Neural progenitor cell (in vitro differentiated cells): ENCODE measurements around the gene CAST. TPM values are rescaled to one million over a fixed set of nuclear protein-coding genes. Genes with fewer than 3 reads are reported as not detected.

Source experiments
- DNase-seq: peaks from one replicate; pipeline ENCODE4 v3.0.0-alpha.2; 2016; ENCODE audit warnings: low spot score
- H2AFZ ChIP-seq: fragments of 200-600 bp; sonication (generic); replicated peaks from 2 replicates; pipeline ENCODE4 v1.6.1; 2016; ENCODE audit warnings: antibody characterized with exemption
- H3F3A ChIP-seq: fragments of 200-600 bp; sonication (generic); 2 replicates; pipeline ENCODE4 v1.6.1; 2016; ENCODE audit warnings: antibody characterized with exemption, low read depth
- H3K27ac ChIP-seq: fragments of 200-600 bp; sonication (generic); 2 replicates; pipeline ENCODE4 v1.5.1; 2016; ENCODE audit warnings: mild to moderate bottlenecking
- H3K27me3 ChIP-seq: fragments of 200-600 bp; sonication (generic); 2 replicates; pipeline ENCODE4 v1.6.1; 2016; ENCODE audit warnings: mild to moderate bottlenecking, moderate library complexity
- H3K36me3 ChIP-seq: fragments of 200-600 bp; sonication (generic); 2 replicates; pipeline ENCODE4 v1.5.1; 2016
- H3K4me1 ChIP-seq: fragments of 200-600 bp; sonication (generic); 2 replicates; pipeline ENCODE4 v1.6.1; 2016; ENCODE audit warnings: mixed run types
- H3K4me2 ChIP-seq: fragments of 200-600 bp; sonication (generic); 2 replicates; pipeline ENCODE4 v1.6.1; 2016
- H3K4me3 ChIP-seq: fragments of 200-600 bp; sonication (generic); 2 replicates; pipeline ENCODE4 v1.5.1; 2016
- H3K79me2 ChIP-seq: fragments of 200-600 bp; sonication (generic); 2 replicates; pipeline ENCODE4 v1.6.1; 2016; ENCODE audit warnings: low read depth
- H3K9ac ChIP-seq: fragments of 200-600 bp; sonication (generic); 2 replicates; pipeline ENCODE4 v1.6.1; 2016
- H3K9me3 ChIP-seq: fragments of 200-600 bp; sonication (generic); 2 replicates; pipeline ENCODE4 v1.5.1; 2016; ENCODE audit warnings: low read depth
- H4K20me1 ChIP-seq: fragments of 200-600 bp; sonication (generic); 2 replicates; pipeline ENCODE4 v1.6.1; 2016; ENCODE audit warnings: low read depth
- H3K27ac Mint-ChIP-seq: 3 replicates; pipeline ENCODE4 v1.8.0; 2021; ENCODE audit warnings: mixed read lengths
- H3K27me3 Mint-ChIP-seq: 2 replicates; pipeline ENCODE4 v1.8.0; 2022; ENCODE audit warnings: low read depth, mild to moderate bottlenecking, inconsistent platforms, moderate library complexity, mixed read lengths; ENCODE audit not compliant: insufficient read depth
- H3K36me3 Mint-ChIP-seq: 3 replicates; pipeline ENCODE4 v1.8.0; 2021; ENCODE audit warnings: mixed read lengths
- H3K4me1 Mint-ChIP-seq: 3 replicates; pipeline ENCODE4 v1.8.0; 2021; ENCODE audit warnings: mixed read lengths
- H3K4me3 Mint-ChIP-seq: 3 replicates; pipeline ENCODE4 v1.8.0; 2021; ENCODE audit warnings: mild to moderate bottlenecking, moderate library complexity, mixed read lengths
- H3K9me3 Mint-ChIP-seq: 3 replicates; pipeline ENCODE4 v1.8.0; 2020; ENCODE audit warnings: mixed read lengths
- EZH2 ChIP-seq: fragments of 200-600 bp; sonication (generic); IDR thresholded peaks from 2 replicates; pipeline ENCODE4 v1.6.1; 2017; ENCODE audit warnings: antibody characterized with exemption, mild to moderate bottlenecking, moderate library complexity
- EZH2phosphoT487 ChIP-seq: fragments of 200-600 bp; sonication (generic); IDR thresholded peaks from 2 replicates; pipeline ENCODE4 v1.6.1; 2017; ENCODE audit warnings: antibody characterized with exemption
- total RNA-seq: library from RNA; depleted of rRNA; stranded (reverse); fragments of >200 nt; gene quantifications from 2 replicates; pipeline ENCODE4 v1.2.3, GENCODE V29; 2015; ENCODE audit warnings: low replicate concordance
- TF ChIP-seq, protein P1 (sequence below): fragments of 200-600 bp; sonication (generic); IDR thresholded peaks from 2 replicates; pipeline ENCODE4 v1.5.1; 2017; ENCODE audit warnings: antibody characterized with exemption, mild to moderate bottlenecking

CAST gene
- total RNA-seq, 1 donor from 2014 or later: 64.6 TPM

DNA sequence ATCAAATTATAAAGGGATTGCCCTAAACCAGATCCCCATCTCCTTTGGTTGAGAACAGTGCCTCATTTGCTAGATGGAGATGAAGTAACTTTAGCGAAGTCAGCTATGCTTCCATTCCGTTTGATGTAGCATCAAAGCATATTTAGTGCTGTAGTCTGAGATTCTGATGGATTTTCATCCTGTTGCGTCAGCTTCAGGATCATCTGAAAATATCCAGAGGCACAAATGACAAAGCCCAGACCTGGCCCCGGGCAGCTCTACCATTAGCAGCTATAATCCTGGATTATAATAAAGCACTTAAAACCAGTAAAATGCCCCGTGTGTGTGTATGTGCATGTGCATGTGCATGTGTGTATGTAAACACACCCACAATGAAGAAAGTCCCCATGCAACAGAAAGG, 100.8 kb downstream of the CAST start:
- no peak overlapping the region for H3K4me3 ChIP-seq
- DNase-seq: no peak
- H4K20me1 ChIP-seq: no peaks in the 10 kb centered on the region
- no peak overlapping the region for H3K4me2 ChIP-seq
- Mint-ChIP-seq H3K27me3 (peaks cover 2% of the 10 kb centered on the region), H3K9me3 (no peaks in the 10 kb centered on the region), H3K36me3 (peaks cover 12% of the 10 kb centered on the region), H3K27ac (no peak overlapping the region), H3K4me3 (no peak overlapping the region), H3K4me1 (peaks cover 7% of the 10 kb centered on the region)
- no peaks in the 10 kb centered on the region for H3K27me3 ChIP-seq
- H3K9ac ChIP-seq: no peak overlapping the region
- H3K36me3 ChIP-seq: no peaks in the 10 kb centered on the region
- no peaks in the 10 kb centered on the region for H3F3A ChIP-seq
- no peaks in the 10 kb centered on the region for H3K79me2 ChIP-seq
- TF ChIP-seq EZH2 (no peak), EZH2phosphoT487 (no peak)
- TF ChIP-seq, protein P1, sequence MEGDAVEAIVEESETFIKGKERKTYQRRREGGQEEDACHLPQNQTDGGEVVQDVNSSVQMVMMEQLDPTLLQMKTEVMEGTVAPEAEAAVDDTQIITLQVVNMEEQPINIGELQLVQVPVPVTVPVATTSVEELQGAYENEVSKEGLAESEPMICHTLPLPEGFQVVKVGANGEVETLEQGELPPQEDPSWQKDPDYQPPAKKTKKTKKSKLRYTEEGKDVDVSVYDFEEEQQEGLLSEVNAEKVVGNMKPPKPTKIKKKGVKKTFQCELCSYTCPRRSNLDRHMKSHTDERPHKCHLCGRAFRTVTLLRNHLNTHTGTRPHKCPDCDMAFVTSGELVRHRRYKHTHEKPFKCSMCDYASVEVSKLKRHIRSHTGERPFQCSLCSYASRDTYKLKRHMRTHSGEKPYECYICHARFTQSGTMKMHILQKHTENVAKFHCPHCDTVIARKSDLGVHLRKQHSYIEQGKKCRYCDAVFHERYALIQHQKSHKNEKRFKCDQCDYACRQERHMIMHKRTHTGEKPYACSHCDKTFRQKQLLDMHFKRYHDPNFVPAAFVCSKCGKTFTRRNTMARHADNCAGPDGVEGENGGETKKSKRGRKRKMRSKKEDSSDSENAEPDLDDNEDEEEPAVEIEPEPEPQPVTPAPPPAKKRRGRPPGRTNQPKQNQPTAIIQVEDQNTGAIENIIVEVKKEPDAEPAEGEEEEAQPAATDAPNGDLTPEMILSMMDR: no peak
- H3K9me3 ChIP-seq: no peaks in the 10 kb centered on the region
- no peaks in the 10 kb centered on the region for H3K4me1 ChIP-seq
- H2AFZ ChIP-seq: no peak overlapping the region
- no peak overlapping the region for H3K27ac ChIP-seq

DNA sequence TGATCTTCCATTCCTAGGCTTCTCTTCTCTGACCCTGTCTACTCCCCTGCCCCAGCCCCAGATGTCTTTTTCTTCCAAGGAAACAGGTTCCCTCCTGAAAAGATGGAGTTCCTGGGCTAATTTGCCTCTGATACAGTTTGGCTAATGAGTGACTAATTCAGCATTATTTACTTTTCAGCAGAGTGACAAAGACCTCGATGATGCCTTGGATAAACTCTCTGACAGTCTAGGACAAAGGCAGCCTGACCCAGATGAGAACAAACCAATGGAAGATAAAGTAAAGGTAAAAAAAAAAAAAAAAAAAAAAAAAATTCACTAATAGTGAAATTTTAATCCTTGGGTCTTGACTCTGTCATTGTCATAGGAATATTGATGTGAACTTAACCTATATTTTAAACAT, 102.9 kb downstream of the CAST start:
- Histone ChIP-seq H2AFZ (no peak overlapping the region), H3K79me2 (no peaks in the 10 kb centered on the region), H3K4me2 (no peak overlapping the region), H3K9ac (no peak overlapping the region), H3K9me3 (no peaks in the 10 kb centered on the region), H3K27me3 (no peaks in the 10 kb centered on the region), H3K4me1 (no peaks in the 10 kb centered on the region), H3F3A (no peaks in the 10 kb centered on the region), H3K4me3 (no peak overlapping the region), H3K27ac (no peak overlapping the region), H4K20me1 (no peaks in the 10 kb centered on the region), H3K36me3 (peaks cover 7% of the 10 kb centered on the region)
- no peaks in the 10 kb centered on the region for H3K9me3 Mint-ChIP-seq
- no peak overlapping the region for H3K4me3 Mint-ChIP-seq
- H3K4me1 Mint-ChIP-seq: peaks cover 7% of the 10 kb centered on the region
- H3K27ac Mint-ChIP-seq: no peak overlapping the region
- no peak for DNase-seq
- H3K36me3 Mint-ChIP-seq: peaks cover 22% of the 10 kb centered on the region
- H3K27me3 Mint-ChIP-seq: peaks cover 2% of the 10 kb centered on the region
- TF ChIP-seq EZH2phosphoT487 (no peak), EZH2 (no peak)
- TF ChIP-seq, protein P1: no peak

- H3K4me3 Mint-ChIP-seq: no peak overlapping the region
- no peaks in the 10 kb centered on the region for H4K20me1 ChIP-seq
- no peaks in the 10 kb centered on the region for H3K27me3 ChIP-seq
- H3K36me3 ChIP-seq: peaks cover 7% of the 10 kb centered on the region
- H3F3A ChIP-seq: no peaks in the 10 kb centered on the region
- no peaks in the 10 kb centered on the region for H3K79me2 ChIP-seq
- H3K9ac ChIP-seq: no peak overlapping the region
- peak overlapping the region; percentile 39 for H3K27ac Mint-ChIP-seq
- H3K4me3 ChIP-seq: no peak overlapping the region
- no peaks in the 10 kb centered on the region for H3K9me3 Mint-ChIP-seq
- TF ChIP-seq EZH2: no peak
- TF ChIP-seq EZH2phosphoT487: no peak
- TF ChIP-seq, protein P1: no peak
- no peaks in the 10 kb centered on the region for H3K4me1 ChIP-seq
- H3K27ac ChIP-seq: no peak overlapping the region
- H2AFZ ChIP-seq: no peak overlapping the region
- H3K27me3 Mint-ChIP-seq: peaks cover 2% of the 10 kb centered on the region
- no peak overlapping the region for H3K4me2 ChIP-seq
- H3K9me3 ChIP-seq: no peaks in the 10 kb centered on the region
- no peaks in the 10 kb centered on the region for H3K4me1 Mint-ChIP-seq
- no peak for DNase-seq
- peaks cover 28% of the 10 kb centered on the region for H3K36me3 Mint-ChIP-seq
Measured at GRCh38 chr5:96768708-96769251, 106.6 kb downstream of the CAST start.
